Spleen (tissue), 7 donors: ENCODE data around the gene EPHA2.
A peak's percentile ranks its signal among the peaks of the same experiment; 100 is the strongest.

Experiments
- CTCF ChIP-seq, 11 experiments: fragments of 200-600 bp in 7 of 11; fragments of 450-650 bp in 4 of 11; sonication (generic) in 4 of 11; IDR thresholded peaks in 8 of 11; conservative IDR thresholded peaks in 3 of 11; 1 replicate in 7 of 11; 2 replicates in 4 of 11; pipeline versions ENCODE4 v1.4.0 to v1.8.0; 2016 to 2021; ENCODE audit warnings: antibody characterized with exemption in 11 of 11, inconsistent platforms in 4 of 11, mild to moderate bottlenecking in 1 of 11
- POLR2A ChIP-seq, 3 donors: fragments of 450-650 bp; IDR thresholded peaks; one replicate each; pipeline ENCODE4 v1.5.1; 2017; ENCODE audit warnings: antibody characterized with exemption in 3 of 3, mild to moderate bottlenecking in 1 of 3
- POLR2AphosphoS5 ChIP-seq, 3 donors: sonication (generic); formaldehyde crosslinking; IDR thresholded peaks; one replicate each; pipeline ENCODE4 v1.5.1; 2017; ENCODE audit warnings: antibody characterized with exemption in 3 of 3
- donor health status: DM: no; HTN: no; CAD: no; lungs with moderate emphysema.
- donor health status: DM: no; HTN: no; CAD: no.
- donor health status: DM: no; HTN: no; CAD: no.

- TF ChIP-seq POLR2A (IDR thresholded peaks at IDR 0.05) (no peak), CTCF (IDR thresholded peaks at IDR 0.05 in 8 of 11, conservative IDR thresholded peaks at IDR 0.05 in 3 of 11) (no peak), POLR2AphosphoS5 (IDR thresholded peaks at IDR 0.05) (peak; percentile 74 to 83 (median 81))
Observed at GRCh38 chr1:16181887-16182719, 26.2 kb upstream of the EPHA2 start.
